H1 (cell line): ENCODE results near the gene COPG1. TPM values are rescaled to one million over a fixed set of nuclear protein-coding genes. Genes with fewer than 3 reads are reported as not detected.
"Not testable (repeated sequence)": the region's sequence is repeated elsewhere in the genome, so short reads cannot be mapped to it uniquely, and the experiment has no call there.

Experiments
- CTCF ChIA-PET: fragments of 300-600 bp; sonication (Branson Sonifier 250); formaldehyde crosslinking; loops from one replicate; lab custom pipeline; 2021; ENCODE audit not compliant: partially characterized antibody; lab: Charles Lee
- POLR2A ChIA-PET: fragments of 300-600 bp; sonication (Branson Sonifier 250); formaldehyde crosslinking; loops from one replicate; lab custom pipeline; 2021; ENCODE audit warnings: inconsistent platforms; ENCODE audit not compliant: partially characterized antibody; lab: Charles Lee
- DNase-seq, 2 experiments: peaks; one replicate each; pipeline versions ENCODE4 v3.0.0 to v3.0.0-alpha.2; 2010 to 2022; ENCODE audit warnings: low spot score in 2 of 2, low read depth in 1 of 2, mixed read lengths in 1 of 2
- FAIRE-seq: peaks from 2 replicates; lab custom pipeline; 2011; peaks lifted over from hg19 to GRCh38; lab: Jason Lieb, UNC
- H2AFZ ChIP-seq: 2 replicates; pipeline ENCODE4 v1.8.1; 2012; ENCODE audit warnings: low read length, inconsistent platforms
- H2AK5ac ChIP-seq: 2 replicates; pipeline ENCODE4 v1.6.1; 2013; ENCODE audit warnings: low read depth, low read length
- H2BK120ac ChIP-seq: replicated peaks from 2 replicates; pipeline ENCODE3; 2013; ENCODE audit warnings: low read depth, low read length, inconsistent platforms
- H2BK12ac ChIP-seq: 2 replicates; pipeline ENCODE4 v1.6.1; 2013; ENCODE audit warnings: low read depth, low read length
- H2BK15ac ChIP-seq: 2 replicates; pipeline ENCODE4 v1.6.1; 2013; ENCODE audit warnings: low read length
- H2BK20ac ChIP-seq: 2 replicates; pipeline ENCODE4 v1.6.1; 2013; ENCODE audit warnings: low read length
- H2BK5ac ChIP-seq: 2 replicates; pipeline ENCODE4 v1.6.1; 2013; ENCODE audit warnings: low read depth, low read length
- H3K14ac ChIP-seq: 2 replicates; pipeline ENCODE4 v1.6.1; 2013; ENCODE audit warnings: inconsistent platforms; ENCODE audit not compliant: insufficient read length
- H3K18ac ChIP-seq: 2 replicates; pipeline ENCODE4 v1.6.1; 2013; ENCODE audit warnings: low read length; ENCODE audit errors: extremely low read depth
- H3K23ac ChIP-seq: 2 replicates; pipeline ENCODE4 v1.6.1; 2013; ENCODE audit warnings: inconsistent platforms; ENCODE audit not compliant: insufficient read length
- H3K23me2 ChIP-seq: 2 replicates; pipeline ENCODE4 v1.6.1; 2013; ENCODE audit warnings: low read depth, low read length
- H3K27ac ChIP-seq: 2 replicates; pipeline ENCODE4 v1.6.1; 2011; ENCODE audit warnings: low read depth, low read length, inconsistent platforms
- H3K27me3 ChIP-seq, 4 experiments: replicated peaks in 1 of 4; 1 replicate in 1 of 4; 2 replicates in 3 of 4; pipeline versions ENCODE4 v1.6.1 to v1.8.1; 2011 to 2013; ENCODE audit warnings: low read length in 3 of 4, mild to moderate bottlenecking in 3 of 4, inconsistent platforms in 2 of 4, mixed read lengths in 2 of 4, moderate library complexity in 1 of 4; ENCODE audit not compliant: control insufficient read depth in 3 of 4, insufficient read depth in 3 of 4; ENCODE audit errors: extremely low read depth in 1 of 4
- H3K36me3 ChIP-seq, 4 experiments: 2 replicates each; pipeline versions ENCODE4 v1.6.1 to v1.8.1; 2011 to 2013; ENCODE audit warnings: mild to moderate bottlenecking in 4 of 4, low read length in 3 of 4, moderate library complexity in 2 of 4, control low read depth in 1 of 4, inconsistent platforms in 1 of 4; ENCODE audit not compliant: insufficient read depth in 4 of 4, control insufficient read depth in 2 of 4
- H3K4ac ChIP-seq: replicated peaks from 2 replicates; pipeline ENCODE3; 2013; ENCODE audit warnings: low read length, low read depth, mixed read lengths, inconsistent platforms; ENCODE audit not compliant: insufficient read length
- H3K4me1 ChIP-seq, 4 experiments: replicated peaks in 1 of 4; 1 replicate in 1 of 4; 2 replicates in 3 of 4; pipeline versions ENCODE4 v1.6.1 to v1.8.1; 2011 to 2013; ENCODE audit warnings: low read length in 3 of 4, inconsistent platforms in 2 of 4, mixed read lengths in 1 of 4; ENCODE audit not compliant: insufficient read depth in 4 of 4, control insufficient read depth in 3 of 4
- H3K4me2 ChIP-seq, 2 experiments: 2 replicates each; pipeline versions ENCODE4 v1.6.1 to v1.8.1; 2011 to 2013; ENCODE audit warnings: low read depth in 2 of 2, low read length in 2 of 2, control low read depth in 1 of 2, inconsistent platforms in 1 of 2, mild to moderate bottlenecking in 1 of 2; ENCODE audit not compliant: insufficient read depth in 1 of 2
- H3K4me3 ChIP-seq, 4 experiments: fragments of 200-600, 300-600 bp in 1 of 4; sonication (generic), shearing (Covaris generic), sonication (Bioruptor Twin) in 1 of 4; 2 replicates each; pipeline versions ENCODE4 v1.5.1 to v1.8.1; 2011 to 2016; ENCODE audit warnings: low read length in 4 of 4, low read depth in 3 of 4, control low read depth in 2 of 4, inconsistent platforms in 2 of 4, mild to moderate bottlenecking in 2 of 4, mixed read lengths in 1 of 4, moderate library complexity in 1 of 4; ENCODE audit not compliant: insufficient read depth in 2 of 4; ENCODE audit errors: extremely low read depth in 1 of 4
- H3K56ac ChIP-seq: replicated peaks from 2 replicates; pipeline ENCODE3; 2013; ENCODE audit warnings: low read depth, mild to moderate bottlenecking, mixed read lengths, low read length, inconsistent platforms; ENCODE audit not compliant: insufficient read length
- H3K79me1 ChIP-seq: 2 replicates; pipeline ENCODE4 v1.6.1; 2013; ENCODE audit warnings: low read depth, low read length, control low read depth
- H3K79me2 ChIP-seq, 2 experiments: 2 replicates each; pipeline versions ENCODE4 v1.6.1 to v1.8.1; 2012 to 2013; ENCODE audit warnings: low read length in 2 of 2, mild to moderate bottlenecking in 2 of 2, inconsistent platforms in 1 of 2; ENCODE audit not compliant: insufficient read depth in 2 of 2, control insufficient read depth in 1 of 2
- H3K9ac ChIP-seq, 4 experiments: replicated peaks in 1 of 4; 1 replicate in 1 of 4; 2 replicates in 3 of 4; pipeline versions ENCODE4 v1.6.1 to v1.8.1; 2011 to 2013; ENCODE audit warnings: low read depth in 3 of 4, low read length in 3 of 4, control low read depth in 2 of 4, mild to moderate bottlenecking in 2 of 4, moderate library complexity in 2 of 4, inconsistent platforms in 1 of 4; ENCODE audit errors: extremely low read depth in 1 of 4
- H3K9me3 ChIP-seq, 2 experiments: 2 replicates each; pipeline versions ENCODE4 v1.6.1 to v1.8.1; 2012 to 2013; ENCODE audit warnings: mild to moderate bottlenecking in 2 of 2, moderate library complexity in 2 of 2, control low read depth in 1 of 2, inconsistent platforms in 1 of 2, low read depth in 1 of 2, low read length in 1 of 2, mixed read lengths in 1 of 2; ENCODE audit not compliant: insufficient read depth in 2 of 2
- H4K20me1 ChIP-seq, 2 experiments: replicated peaks in 1 of 2; 2 replicates each; pipeline versions ENCODE3 to v1.8.1; 2011 to 2013; ENCODE audit warnings: inconsistent platforms in 2 of 2, low read length in 2 of 2, mild to moderate bottlenecking in 1 of 2; ENCODE audit not compliant: insufficient read depth in 2 of 2, control insufficient read depth in 1 of 2
- H4K5ac ChIP-seq: 2 replicates; pipeline ENCODE4 v1.6.1; 2013; ENCODE audit warnings: low read length, low read depth, mixed read lengths, inconsistent platforms; ENCODE audit not compliant: insufficient read length
- H4K8ac ChIP-seq: 2 replicates; pipeline ENCODE4 v1.8.0; 2013; ENCODE audit warnings: mild to moderate bottlenecking, moderate library complexity, low read length, inconsistent platforms; ENCODE audit not compliant: insufficient read depth; ENCODE audit errors: extremely low read depth
- H4K91ac ChIP-seq: replicated peaks from 2 replicates; pipeline ENCODE3; 2013; ENCODE audit warnings: low read length, mixed read lengths, inconsistent platforms; ENCODE audit not compliant: insufficient read length
- RAD21 ChIP-seq, 2 experiments: IDR thresholded peaks in 1 of 2; conservative IDR thresholded peaks in 1 of 2; 2 replicates each; pipeline ENCODE4 v1.6.1; 2011; ENCODE audit warnings: low read depth in 2 of 2, low read length in 2 of 2, improper control_type of control experiment in 1 of 2, inconsistent platforms in 1 of 2, mild to moderate bottlenecking in 1 of 2, moderate library complexity in 1 of 2
- RNF2 ChIP-seq: fragments of 200-900, 300-1000 bp; sonication (generic); IDR thresholded peaks from 2 replicates; pipeline ENCODE4 v1.7.1; 2016; ENCODE audit warnings: borderline replicate concordance, low read depth, mild to moderate bottlenecking, antibody characterized with exemption, low read length; ENCODE audit not compliant: poor library complexity, severe bottlenecking; ENCODE audit errors: missing control alignments
- whole genome bisulfite sequencing, 2 experiments: shearing (Covaris generic) in 1 of 2; methylation state at CpG; one replicate each; pipeline versions ENCODE4 v1.1.6 to v1.1.7; 2013 to 2015; ENCODE audit warnings: low lambda C conversion rate in 2 of 2, mixed read lengths in 2 of 2, inconsistent platforms in 1 of 2, low coverage in 1 of 2, missing lambda C conversion rate in 1 of 2; ENCODE audit not compliant: insufficient replicate concordance in 2 of 2, insufficient coverage in 1 of 2, insufficient read length in 1 of 2; ENCODE audit errors: extremely low coverage in 1 of 2, missing lambda C conversion rate in 1 of 2; 5-methylcytosine and 5-hydroxymethylcytosine counted together
- polyA plus RNA-seq, 7 experiments: library from polyadenylated mRNA; depleted of rRNA in 3 of 7; stranded (reverse) in 5 of 7; unstranded in 2 of 7; fragments of >200 nt in 5 of 7; fragments of 200-250 nt in 2 of 7; gene quantifications; 1 replicate in 5 of 7; 2 replicates in 1 of 7; 4 replicates in 1 of 7; pipeline versions ENCODE4 v1.2.1 to v1.2.3, GENCODE V29; 2011 to 2013; ENCODE audit warnings: missing spikeins in 2 of 7, mixed read lengths in 2 of 7
- total RNA-seq: library from RNA; stranded (reverse); fragmentation: NEBNext Ultra II Directional; extraction: Animal tissue kit (Norgen Biotek cat#: 25700); gene quantifications from 2 replicates; pipeline ENCODE4 v1.2.1, GENCODE V29; 2021

COPG1 gene
- total and polyA plus RNA-seq, 2 of the 8 experiments (the other 6 are each of a cell fraction or from before 2014, with no cell fraction given), result 52.7 to 106 TPM

GRCh38 chr3:129263161-129263910, 13.9 kb downstream of the COPG1 start (continued):
- TF ChIP-seq RNF2 (no peak), RAD21 (IDR thresholded peaks at IDR 0.05 in 1 of 2, conservative IDR thresholded peaks at IDR 0.05 in 1 of 2; ENCODE audit: low read depth in 2 of 2, low read length in 2 of 2) (no peak)

DNA sequence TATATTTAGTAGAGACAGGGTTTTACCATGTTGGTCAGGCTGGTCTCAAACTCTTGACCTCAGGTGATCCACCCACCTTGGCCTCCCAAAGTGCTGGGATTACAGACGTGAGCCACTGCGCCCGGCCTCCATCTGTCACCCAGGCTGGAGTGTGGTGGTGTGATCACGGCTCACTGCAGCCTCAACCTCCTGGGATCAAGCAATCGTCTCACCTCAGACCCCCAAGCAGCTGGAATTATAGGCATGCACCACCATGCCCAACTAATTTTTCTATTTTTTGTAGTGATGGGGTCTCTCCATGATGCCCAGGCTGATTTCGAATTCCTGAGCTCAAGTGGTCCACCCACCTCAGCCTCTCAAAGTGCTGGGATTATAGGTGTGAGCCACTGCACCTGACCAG, 15.6 kb downstream of the COPG1 start:
- CTCF ChIA-PET, result interaction anchor here (1.5 kb wide), 1 partner anchor 51 kb away, joined by 6 read pairs; a partner anchor contains a TSS
- H4K91ac ChIP-seq, H2BK120ac ChIP-seq, DNase-seq, H3K14ac ChIP-seq, H3K79me1 ChIP-seq, H2BK12ac ChIP-seq, H3K4me2 ChIP-seq, H3K23me2 ChIP-seq, FAIRE-seq, H3K4me3 ChIP-seq, H3K56ac ChIP-seq, H2BK15ac ChIP-seq, H3K4me1 ChIP-seq, H2BK5ac ChIP-seq, H3K27ac ChIP-seq, H4K5ac ChIP-seq, H3K18ac ChIP-seq, H3K4ac ChIP-seq, H2BK20ac ChIP-seq, H3K23ac ChIP-seq, H4K8ac ChIP-seq, H3K9me3 ChIP-seq, H3K9ac ChIP-seq, H3K27me3 ChIP-seq, H2AK5ac ChIP-seq, H4K20me1 ChIP-seq, H3K79me2 ChIP-seq, H2AFZ ChIP-seq: not testable (repeated sequence)
- 90% methylated on average over 6 of the region's 6 CpGs; no CpG with 5 or more reads in 1 of the 2 experiments for WGBS, 2 experiments
- POLR2A ChIA-PET, result interaction anchor here (1.2 to 3.4 kb wide), 3 partner anchors 10 to 51 kb away, joined by 4 to 15 read pairs (median 9); partner anchors contain the start of gene COPG1
- peaks cover 29 to 88% (median 71%) of the 10 kb centered on the region in 4 experiments for H3K36me3 ChIP-seq
